ENCODE data around the gene PEAR1.
A peak's percentile ranks its signal among the peaks of the same experiment; 100 is the strongest.

The PEAR1 gene

DNA sequence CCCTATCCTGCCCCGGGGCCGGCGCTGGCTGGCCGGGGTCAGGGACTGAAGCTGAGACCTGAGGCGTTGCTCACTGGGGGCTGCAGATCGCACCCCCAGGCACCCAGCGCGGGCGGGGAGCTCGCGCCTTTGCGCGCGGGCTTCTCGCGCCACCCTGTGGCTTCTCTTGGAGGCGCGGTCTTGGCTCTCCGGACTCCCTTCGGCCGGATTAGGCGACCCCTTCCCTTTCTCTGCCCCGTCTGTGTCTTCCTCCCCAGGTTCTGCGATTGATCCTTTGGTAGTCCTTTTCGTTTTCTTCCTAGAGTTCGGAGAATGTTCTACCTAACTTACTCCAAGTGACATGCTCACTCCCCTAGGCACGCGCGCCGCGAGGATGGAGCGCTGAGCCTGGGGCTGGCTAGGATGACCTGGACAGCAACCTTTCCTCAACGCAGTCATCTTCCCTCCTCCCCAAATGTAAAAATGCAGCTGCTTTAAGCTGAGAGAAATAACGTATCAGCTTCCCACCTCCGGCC lies 33.3 kb upstream of the PEAR1 start:
- peak; percentile 64 for DNase-seq

DNA sequence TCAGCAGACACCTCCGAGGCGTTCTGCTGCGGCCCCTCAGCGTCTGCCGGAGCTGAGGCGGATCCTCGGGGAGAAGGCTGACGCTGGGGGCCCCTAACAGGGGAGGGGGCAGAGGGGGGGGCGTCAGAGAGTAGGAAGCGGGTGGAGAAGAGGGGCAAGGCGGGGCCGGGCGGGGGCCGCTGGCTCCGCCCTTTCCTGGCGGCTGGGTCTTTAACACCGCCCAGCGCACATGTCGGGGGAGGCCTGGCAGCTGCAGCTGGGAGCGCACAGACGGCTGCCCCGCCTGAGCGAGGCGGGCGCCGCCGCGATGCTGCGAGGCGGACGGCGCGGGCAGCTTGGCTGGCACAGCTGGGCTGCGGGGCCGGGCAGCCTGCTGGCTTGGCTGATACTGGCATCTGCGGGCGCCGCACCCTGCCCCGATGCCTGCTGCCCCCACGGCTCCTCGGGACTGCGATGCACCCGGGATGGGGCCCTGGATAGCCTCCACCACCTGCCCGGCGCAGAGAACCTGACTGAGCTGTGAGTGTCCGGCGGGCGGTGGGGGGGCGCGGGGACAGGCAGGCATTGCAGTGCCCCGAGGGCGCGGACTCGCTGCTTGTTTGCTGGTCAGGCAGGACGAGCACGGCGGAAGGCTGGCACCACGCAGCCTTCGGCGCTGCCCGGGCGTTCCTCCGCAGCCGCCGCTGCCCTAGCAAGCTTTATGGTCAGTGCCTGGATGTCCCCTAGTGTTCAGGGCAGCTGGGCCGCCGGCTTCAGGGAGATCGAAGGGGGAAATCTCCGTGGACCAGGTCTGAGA lies 32.7 kb upstream of the PEAR1 start, which contains the start of gene NTRK1:
TSS of gene NTRK1 (plus strand) at position 238 of the 796 bp plus-strand sequence. CDS start at position 308, 70 bp downstream.
- DNase-seq, result peak; percentile 59

DNA sequence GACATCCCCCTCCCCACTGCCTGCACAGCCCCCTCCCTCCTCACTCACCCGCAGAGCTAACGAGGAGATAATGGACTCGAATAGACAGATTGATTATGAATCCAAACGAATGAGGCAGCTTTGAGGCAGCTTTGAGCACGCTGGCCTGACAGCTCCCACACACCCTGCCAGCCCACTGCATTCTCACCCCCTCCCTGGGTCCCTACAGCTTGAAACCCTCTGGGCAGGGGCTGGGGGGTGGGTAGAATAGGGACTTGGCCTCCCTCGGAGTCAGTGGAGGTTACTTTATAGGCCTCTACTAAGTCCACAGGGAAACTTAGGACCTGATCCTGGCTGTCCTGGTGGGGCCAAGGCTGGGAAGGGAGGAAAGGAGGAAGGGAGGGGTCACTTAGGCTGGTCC lies 30.9 kb upstream of the PEAR1 start:
- no peak for DNase-seq

- DNase-seq, result peak; percentile 57
Observed at GRCh38 chr1:156862997-156863599, 30.4 kb upstream of the PEAR1 start.

GRCh38 chr1:156863631-156864030 lies 29.9 kb upstream of the PEAR1 start:
- no peak for DNase-seq

DNA sequence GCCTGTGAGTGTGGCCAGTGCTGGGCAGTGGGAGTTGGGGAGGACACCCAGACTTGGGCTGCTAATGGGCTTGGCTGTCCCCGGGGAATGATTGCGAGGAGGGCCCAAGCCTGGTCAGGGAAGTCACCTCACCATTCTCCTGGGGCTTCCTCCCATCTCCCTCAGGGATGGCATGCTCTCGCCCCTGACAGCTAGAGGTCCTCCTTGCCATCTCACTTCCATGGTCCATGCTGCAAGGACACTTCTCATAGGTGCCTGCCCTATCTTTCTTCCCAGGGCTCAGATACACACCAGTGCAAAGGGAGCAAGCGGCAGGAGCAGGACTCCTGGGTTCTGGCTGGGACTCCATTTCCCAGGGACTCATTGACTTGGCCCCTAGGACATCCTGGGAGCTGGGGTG lies 28.7 kb upstream of the PEAR1 start:
- DNase-seq, result no peak

- no peak for DNase-seq
Observed at GRCh38 chr1:156865258-156865657, 28.3 kb upstream of the PEAR1 start.

- no peak for DNase-seq
Observed at GRCh38 chr1:156865865-156866248, 27.7 kb upstream of the PEAR1 start.

DNA sequence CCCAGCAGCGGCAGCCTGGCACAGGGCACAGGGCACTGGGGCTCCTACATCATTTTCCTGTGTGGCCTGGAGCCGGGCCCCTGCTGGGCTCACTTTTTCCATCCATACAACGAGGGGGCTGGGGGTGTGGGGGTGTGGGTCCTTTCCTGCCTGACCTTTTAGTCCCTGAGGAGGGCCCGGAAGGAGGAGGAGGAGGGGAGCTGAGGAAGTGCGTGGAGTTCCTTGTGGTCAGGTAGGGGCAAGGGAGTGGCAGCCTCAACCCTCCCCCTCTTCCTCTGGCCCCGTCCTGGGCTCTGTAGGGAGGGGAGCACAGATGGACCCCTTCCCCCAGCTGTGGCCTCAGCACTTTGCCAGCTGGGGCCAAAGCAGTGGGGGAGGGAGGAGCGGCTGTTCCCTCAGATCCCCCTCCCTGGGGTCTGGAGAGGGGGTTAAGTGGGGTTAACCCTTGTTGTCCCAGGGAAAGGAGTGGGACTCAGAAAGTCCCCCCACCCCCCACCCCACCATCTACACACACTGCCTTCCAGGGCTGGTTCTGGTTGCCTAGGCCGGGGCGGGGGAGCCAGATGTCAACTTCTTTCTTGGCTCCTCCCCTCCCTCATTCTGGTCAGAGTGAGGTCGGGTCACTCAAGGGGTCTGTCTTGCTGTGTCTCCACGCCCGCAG lies 27.1 kb upstream of the PEAR1 start:
- DNase-seq, result no peak

DNA sequence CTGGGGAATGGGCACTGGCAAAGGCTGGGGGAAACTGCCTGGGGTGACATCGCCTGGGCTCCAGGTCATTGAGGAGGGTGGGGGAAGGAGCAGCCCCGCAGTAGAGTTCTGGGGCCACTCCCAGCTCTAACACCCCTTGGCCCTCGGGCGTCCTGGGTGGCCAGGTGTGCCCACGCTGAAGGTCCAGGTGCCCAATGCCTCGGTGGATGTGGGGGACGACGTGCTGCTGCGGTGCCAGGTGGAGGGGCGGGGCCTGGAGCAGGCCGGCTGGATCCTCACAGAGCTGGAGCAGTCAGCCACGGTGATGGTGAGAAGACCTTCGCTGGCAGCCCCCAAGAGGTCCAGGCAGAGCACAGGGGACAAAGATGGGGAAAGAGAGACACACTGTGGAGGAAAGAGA lies 25.2 kb upstream of the PEAR1 start:
- DNase-seq, result no peak

- no peak for DNase-seq
Observed at GRCh38 chr1:156869455-156869854, 24.1 kb upstream of the PEAR1 start.

- DNase-seq, result no peak
Observed at GRCh38 chr1:156873659-156874058, 19.9 kb upstream of the PEAR1 start.

- DNase-seq, result no peak
Observed at GRCh38 chr1:156874142-156874541, 19.4 kb upstream of the PEAR1 start.

GRCh38 chr1:156874572-156875340 lies 18.8 kb upstream of the PEAR1 start:
- no peak for DNase-seq

- DNase-seq, result no peak
Observed at GRCh38 chr1:156875341-156875615, 18.2 kb upstream of the PEAR1 start.

DNA sequence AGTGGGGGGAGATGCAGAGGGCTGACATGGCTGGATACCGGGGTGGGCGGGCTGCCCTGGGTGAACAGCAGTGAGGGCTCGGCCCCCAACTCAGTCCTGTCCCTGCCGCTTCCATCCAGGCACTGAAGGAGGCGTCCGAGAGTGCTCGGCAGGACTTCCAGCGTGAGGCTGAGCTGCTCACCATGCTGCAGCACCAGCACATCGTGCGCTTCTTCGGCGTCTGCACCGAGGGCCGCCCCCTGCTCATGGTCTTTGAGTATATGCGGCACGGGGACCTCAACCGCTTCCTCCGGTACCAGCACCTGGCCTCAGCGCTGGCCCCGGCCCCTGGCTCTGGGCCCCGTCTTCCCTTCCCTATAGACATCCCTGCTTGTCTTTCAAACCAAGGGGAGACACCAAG lies 17.2 kb upstream of the PEAR1 start:
- DNase-seq, result no peak

GRCh38 chr1:156877433-156878170 lies 15.9 kb upstream of the PEAR1 start:
- DNase-seq, result no peak

DNA sequence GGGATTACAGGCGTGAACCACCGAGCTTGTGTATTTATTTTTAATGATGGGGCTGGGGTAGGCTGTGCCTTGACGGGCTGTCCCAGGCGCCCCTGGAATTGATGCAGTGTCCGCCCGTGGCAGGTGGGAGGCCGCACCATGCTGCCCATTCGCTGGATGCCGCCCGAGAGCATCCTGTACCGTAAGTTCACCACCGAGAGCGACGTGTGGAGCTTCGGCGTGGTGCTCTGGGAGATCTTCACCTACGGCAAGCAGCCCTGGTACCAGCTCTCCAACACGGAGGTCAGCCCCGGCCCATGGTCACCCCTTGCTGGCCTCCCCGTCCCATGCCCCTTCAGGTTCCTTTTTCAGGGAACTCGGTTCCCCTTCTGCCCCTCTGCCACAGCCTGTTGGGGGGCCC lies 13.6 kb upstream of the PEAR1 start:
- DNase-seq, result no peak

- DNase-seq, result no peak
Observed at GRCh38 chr1:156880473-156880872, 13.0 kb upstream of the PEAR1 start.

- DNase-seq, result no peak
Observed at GRCh38 chr1:156881101-156881500, 12.4 kb upstream of the PEAR1 start.

DNA sequence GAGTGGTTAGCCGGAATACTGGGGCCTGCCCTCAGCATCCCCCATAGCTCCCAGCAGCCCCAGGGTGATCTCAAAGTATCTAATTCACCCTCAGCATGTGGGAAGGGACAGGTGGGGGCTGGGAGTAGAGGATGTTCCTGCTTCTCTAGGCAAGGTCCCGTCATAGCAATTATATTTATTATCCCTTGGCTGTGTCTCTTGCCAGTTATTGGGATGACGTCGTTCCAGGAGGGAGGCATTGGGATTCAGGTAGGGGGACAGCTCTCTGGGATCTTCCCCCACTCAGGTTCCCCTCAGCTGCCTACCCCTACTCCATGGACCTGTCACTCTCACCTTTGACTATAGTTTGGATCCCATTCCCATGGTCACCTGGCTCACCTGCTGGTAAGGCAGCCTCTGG lies 11.9 kb upstream of the PEAR1 start:
- no peak for DNase-seq

- no peak for DNase-seq
Observed at GRCh38 chr1:156882543-156882942, 11.0 kb upstream of the PEAR1 start.

GRCh38 chr1:156883919-156884318 lies 9.6 kb upstream of the PEAR1 start:
- DNase-seq, result no peak
